Activated gamma-delta T cell treated with anti-CD3 and anti-CD28 coated beads, Interleukin-2, amount 50 U/mL, for 16 hours (primary cell): ENCODE data around the gene GABPA.

ENCODE experiments used
- DNase-seq: peaks from one replicate; pipeline ENCODE4 v3.0.0-alpha.2; 2020; ENCODE audit warnings: low read depth

The GABPA gene

DNA sequence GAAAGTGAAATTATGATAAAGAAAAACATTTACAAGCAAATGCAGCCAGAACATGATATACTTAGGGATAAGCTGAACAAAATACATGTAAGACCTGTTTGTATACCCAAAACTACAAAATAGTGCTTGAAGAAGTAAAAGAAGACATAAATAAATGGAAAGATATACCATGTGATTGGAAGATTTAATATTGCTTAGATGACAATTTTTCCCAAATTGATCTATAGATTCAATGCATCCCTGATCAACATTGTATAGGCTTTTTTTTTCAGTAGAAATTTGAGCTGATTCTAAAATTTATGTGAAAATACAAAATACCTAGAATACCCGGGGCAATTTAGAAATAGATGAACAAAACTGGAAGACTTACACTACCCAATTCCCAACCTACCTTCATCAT, 76.4 kb downstream of the GABPA start:
- no peak for DNase-seq

DNA sequence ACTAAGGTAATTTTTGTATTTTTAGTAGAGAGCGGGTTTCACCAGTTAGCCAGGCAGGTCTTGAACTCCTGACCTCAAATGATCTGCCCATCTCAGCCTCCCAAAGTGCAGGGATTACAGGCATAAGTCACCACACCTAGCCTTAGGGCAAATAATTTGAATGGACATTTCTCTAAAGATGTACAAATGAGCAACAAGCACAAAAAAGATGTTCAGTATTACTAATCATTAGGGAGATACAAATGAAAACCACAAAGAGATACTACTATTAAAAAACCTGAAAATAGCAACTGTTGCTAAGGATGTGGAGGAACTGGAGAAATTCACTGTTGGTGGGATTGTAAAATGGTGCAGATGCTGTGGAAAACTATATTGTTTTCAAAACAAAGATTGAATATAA, 79.1 kb downstream of the GABPA start:
- DNase-seq: no peak

DNA sequence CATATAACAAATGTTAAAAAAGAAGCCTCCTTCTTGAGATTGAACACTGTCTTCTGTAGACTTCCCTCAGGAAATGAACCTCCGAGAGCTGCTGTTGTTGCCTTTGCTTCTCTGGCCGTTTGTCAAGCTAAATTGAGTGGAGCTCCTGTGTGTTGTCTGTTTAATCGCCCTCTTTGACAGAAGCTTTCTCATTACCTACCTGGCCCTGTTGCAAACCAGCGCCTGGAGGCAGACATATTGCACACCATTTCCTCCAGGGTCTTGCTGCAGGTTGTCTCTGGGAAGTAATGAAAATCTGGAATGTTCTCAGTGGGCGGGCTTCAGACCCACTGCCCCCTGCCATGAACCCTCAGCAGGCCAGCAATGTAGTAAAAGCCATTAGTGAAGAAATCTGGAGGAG, 83.3 kb downstream of the GABPA start:
- no peak for DNase-seq

DNA sequence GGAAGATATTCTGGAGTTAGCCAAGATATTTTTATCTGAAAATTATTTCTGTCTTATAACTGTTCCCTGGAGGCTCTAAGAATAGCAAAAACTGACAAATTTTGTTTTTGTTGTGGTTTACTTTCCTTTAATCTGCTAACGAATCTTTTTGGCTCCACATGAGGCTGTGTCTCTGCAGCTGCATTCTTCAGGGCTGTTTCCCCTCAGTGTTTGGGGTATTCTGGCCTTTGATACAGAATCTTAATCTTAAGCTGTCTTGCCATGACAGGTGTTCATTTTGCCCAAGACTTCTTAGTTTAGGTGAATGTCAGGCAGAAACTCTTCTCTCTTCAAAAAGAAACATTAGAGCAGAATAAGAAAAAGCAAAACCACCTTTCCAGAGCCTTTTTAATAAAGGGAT, 83.8 kb downstream of the GABPA start:
- no peak for DNase-seq
